ENCODE measurements around the gene RFX1. TPM values are rescaled to one million over a fixed set of nuclear protein-coding genes. Genes with fewer than 3 reads are reported as not detected.

RFX1 gene
- total RNA-seq, 1 donor from 2014 or later = 3.3 TPM

- no peak overlapping the region for H3K27ac ChIP-seq
- no peak overlapping the region for H3K4me3 ChIP-seq
- intact Hi-C loops (cut with DNase I) = no loop called here
- DNase-seq (ENCODE audit: low spot score in 2 of 2) = no peak
- no peaks in the 10 kb centered on the region for H3K4me1 ChIP-seq
- H3K36me3 ChIP-seq = peaks cover 56 to 64% of the 10 kb centered on the region in 2 donors
- TF ChIP-seq CTCF (IDR thresholded peaks at IDR 0.05) = no peak
- no peaks in the 10 kb centered on the region for H3K27me3 ChIP-seq
- H3K9me3 ChIP-seq = no peaks in the 10 kb centered on the region
Measured at GRCh38 chr19:13966684-13967128, 39.4 kb downstream of the RFX1 start.

GRCh38 chr19:13965926-13966683 is 40.0 kb downstream of the RFX1 start:
- Histone ChIP-seq H3K27ac (no peak overlapping the region), H3K36me3 (peaks cover 55 to 68% of the 10 kb centered on the region in 2 donors), H3K27me3 (no peaks in the 10 kb centered on the region), H3K9me3 (no peaks in the 10 kb centered on the region), H3K4me1 (no peaks in the 10 kb centered on the region), H3K4me3 (no peak overlapping the region)
- no peak for TF ChIP-seq CTCF (IDR thresholded peaks at IDR 0.05)
- no peak for DNase-seq (ENCODE audit: low spot score in 2 of 2)
- intact Hi-C loops (cut with DNase I) = no loop called here

- Histone ChIP-seq H3K4me1 (no peaks in the 10 kb centered on the region), H3K27ac (no peak overlapping the region), H3K36me3 (peaks cover 60 to 75% of the 10 kb centered on the region in 2 donors), H3K4me3 (no peak overlapping the region), H3K9me3 (no peaks in the 10 kb centered on the region), H3K27me3 (no peaks in the 10 kb centered on the region)
- TF ChIP-seq CTCF (IDR thresholded peaks at IDR 0.05) = no peak
- intact Hi-C loops (cut with DNase I) = no loop called here
- no peak for DNase-seq (ENCODE audit: low spot score in 2 of 2)
Measured at GRCh38 chr19:13965377-13965896, 40.7 kb downstream of the RFX1 start.

- no peak overlapping the region for H3K27ac ChIP-seq
- peaks cover 65 to 76% of the 10 kb centered on the region in 2 donors for H3K36me3 ChIP-seq
- H3K9me3 ChIP-seq = no peaks in the 10 kb centered on the region
- no peaks in the 10 kb centered on the region for H3K27me3 ChIP-seq
- no peak for DNase-seq (ENCODE audit: low spot score in 2 of 2)
- TF ChIP-seq CTCF (IDR thresholded peaks at IDR 0.05) = no peak
- H3K4me1 ChIP-seq = no peaks in the 10 kb centered on the region
- H3K4me3 ChIP-seq = no peak overlapping the region
- intact Hi-C loops (cut with DNase I) = no loop called here
Measured at GRCh38 chr19:13964776-13965175, 41.3 kb downstream of the RFX1 start.

- intact Hi-C loops (cut with DNase I) = no loop called here
Measured at GRCh38 chr19:13963603-13964105, 42.5 kb downstream of the RFX1 start.

More at GRCh38 chr19:13963603-13964105, 42.5 kb downstream of the RFX1 start:
- H3K9me3 ChIP-seq = no peaks in the 10 kb centered on the region
- TF ChIP-seq CTCF (IDR thresholded peaks at IDR 0.05) = no peak
- no peak overlapping the region for H3K4me3 ChIP-seq
- H3K36me3 ChIP-seq = peaks cover 63 to 76% of the 10 kb centered on the region in 2 donors
- no peak overlapping the region for H3K27ac ChIP-seq
- H3K4me1 ChIP-seq = no peaks in the 10 kb centered on the region
- no peak for DNase-seq (ENCODE audit: low spot score in 2 of 2)
- H3K27me3 ChIP-seq = no peaks in the 10 kb centered on the region
